CD4-positive, alpha-beta T cell treated with Interleukin-2 at 100 ng/mL for 4 hours (primary cell): Measurements from ENCODE around the gene KIF23.
A peak's percentile ranks its signal among the peaks of the same experiment; 100 is the strongest.
"Not testable (repeated sequence)": the region's sequence is repeated elsewhere in the genome, so short reads cannot be mapped to it uniquely, and the experiment has no call there.

Experiments used
- DNase-seq: peaks from one replicate; pipeline ENCODE4 v3.0.0-alpha.2; 2020; ENCODE audit warnings: low spot score

KIF23 gene

GRCh38 chr15:69435985-69436384 lies 21.8 kb downstream of the KIF23 start:
- no peak for DNase-seq

GRCh38 chr15:69436951-69437350 lies 22.8 kb downstream of the KIF23 start:
- no peak for DNase-seq

GRCh38 chr15:69439623-69440022 lies 25.5 kb downstream of the KIF23 start:
- no peak for DNase-seq

DNA sequence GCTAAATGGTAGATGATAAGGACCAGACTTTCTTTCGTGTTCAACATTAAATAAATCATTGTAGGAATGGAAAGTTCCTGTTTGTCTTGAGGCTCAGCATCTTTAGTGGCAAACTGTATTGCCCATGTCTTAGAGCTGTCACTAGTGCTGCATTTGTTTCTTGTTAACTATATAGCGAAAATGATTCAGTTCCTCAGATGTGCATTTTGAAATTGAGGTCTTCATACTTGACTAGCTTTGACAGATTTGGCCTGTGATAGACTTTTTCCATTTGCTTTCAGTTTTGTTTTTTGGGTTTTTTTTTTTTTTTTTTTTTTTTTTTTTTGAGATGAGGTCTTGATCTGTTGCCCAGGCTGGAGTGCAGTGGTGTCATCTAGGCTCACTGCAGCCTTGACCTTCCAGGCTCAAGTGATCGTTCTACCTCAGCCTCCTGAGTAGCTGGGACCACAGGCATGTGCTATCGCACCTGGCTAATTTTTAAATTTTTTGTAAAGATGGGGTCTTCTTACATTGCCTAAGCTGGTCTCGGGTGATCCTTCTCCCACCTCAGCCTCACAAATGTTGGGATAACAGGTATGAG lies 29.0 kb downstream of the KIF23 start:
- DNase-seq, result no peak

DNA sequence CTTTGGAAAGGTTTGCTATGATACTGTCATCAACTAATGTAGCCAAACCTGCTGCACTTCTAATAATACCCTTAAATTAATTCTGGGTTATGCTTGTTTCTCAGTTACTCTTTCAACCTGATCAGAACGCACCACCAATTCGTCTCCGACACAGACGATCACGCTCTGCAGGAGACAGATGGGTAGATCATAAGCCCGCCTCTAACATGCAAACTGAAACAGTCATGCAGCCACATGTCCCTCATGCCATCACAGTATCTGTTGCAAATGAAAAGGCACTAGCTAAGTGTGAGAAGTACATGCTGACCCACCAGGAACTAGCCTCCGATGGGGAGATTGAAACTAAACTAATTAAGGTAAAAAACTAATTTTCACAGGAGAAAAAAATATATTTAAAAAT lies 30.5 kb downstream of the KIF23 start:
- no peak for DNase-seq

GRCh38 chr15:69446953-69447352 lies 32.8 kb downstream of the KIF23 start:
- DNase-seq, result no peak

DNA sequence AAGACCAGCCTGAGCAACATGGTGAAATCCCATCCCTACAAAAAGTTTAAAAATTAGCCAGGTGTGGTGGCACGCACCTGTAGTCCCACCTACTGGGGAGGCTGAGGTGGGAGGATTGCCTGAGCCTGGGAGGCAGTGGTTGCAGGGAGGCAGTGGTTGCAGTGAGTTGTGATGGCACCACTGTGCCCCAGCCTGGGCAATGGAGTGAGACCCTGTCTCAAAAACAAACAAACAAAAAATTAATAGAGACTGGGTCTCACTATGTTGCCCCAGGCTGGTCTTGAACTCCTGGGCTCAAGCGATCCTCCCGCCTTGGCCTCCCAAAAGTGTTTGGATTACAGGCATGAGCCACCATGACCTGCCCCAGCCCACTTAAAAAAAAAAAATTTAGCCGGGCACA lies 36.1 kb downstream of the KIF23 start:
- not testable (repeated sequence) for DNase-seq

- DNase-seq, result no peak
Observed at GRCh38 chr15:69450968-69451695, 37.0 kb downstream of the KIF23 start.

GRCh38 chr15:69451951-69452691 lies 38.0 kb downstream of the KIF23 start:
- no peak for DNase-seq

DNA sequence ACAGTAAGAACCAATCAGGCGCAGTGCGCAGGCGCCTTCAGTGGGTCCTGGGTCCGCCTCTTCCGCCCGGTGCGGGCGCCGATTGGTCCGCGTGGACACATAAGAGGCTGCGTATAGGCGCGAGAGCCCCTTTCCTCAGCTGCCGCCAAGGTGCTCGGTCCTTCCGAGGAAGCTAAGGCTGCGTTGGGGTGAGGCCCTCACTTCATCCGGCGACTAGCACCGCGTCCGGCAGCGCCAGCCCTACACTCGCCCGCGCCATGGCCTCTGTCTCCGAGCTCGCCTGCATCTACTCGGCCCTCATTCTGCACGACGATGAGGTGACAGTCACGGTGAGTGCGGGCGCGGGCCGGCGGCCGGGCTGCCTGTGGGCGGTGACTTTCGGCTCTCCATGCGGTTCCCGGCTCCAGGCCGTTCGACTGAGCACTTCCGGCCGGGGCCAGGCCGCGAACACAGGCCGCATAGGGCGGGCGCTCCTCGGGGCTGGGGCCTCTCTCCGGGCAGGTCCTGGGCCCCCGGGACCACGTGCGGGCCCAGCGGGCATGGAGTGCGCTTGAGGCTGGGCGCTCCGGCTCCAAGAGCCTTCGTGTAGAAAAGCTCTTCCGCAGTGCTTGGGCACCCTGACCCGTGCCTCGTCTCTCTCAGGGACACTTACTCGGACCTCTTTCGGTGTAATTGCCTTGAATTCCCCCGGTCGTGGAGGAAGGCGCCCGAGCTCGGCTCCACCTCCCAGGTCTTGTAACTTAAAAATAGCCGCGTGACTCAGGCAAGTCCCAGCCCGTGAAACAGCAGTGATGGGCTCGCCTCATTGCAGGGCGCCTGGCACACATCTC lies 38.8 kb downstream of the KIF23 start, which contains the start of gene RPLP1:
Gene RPLP1 (plus strand): TSS at position 127 of the 830 bp plus-strand sequence. CDS start 131 bp downstream, at position 258.
- peak; percentile 97 for DNase-seq

DNA sequence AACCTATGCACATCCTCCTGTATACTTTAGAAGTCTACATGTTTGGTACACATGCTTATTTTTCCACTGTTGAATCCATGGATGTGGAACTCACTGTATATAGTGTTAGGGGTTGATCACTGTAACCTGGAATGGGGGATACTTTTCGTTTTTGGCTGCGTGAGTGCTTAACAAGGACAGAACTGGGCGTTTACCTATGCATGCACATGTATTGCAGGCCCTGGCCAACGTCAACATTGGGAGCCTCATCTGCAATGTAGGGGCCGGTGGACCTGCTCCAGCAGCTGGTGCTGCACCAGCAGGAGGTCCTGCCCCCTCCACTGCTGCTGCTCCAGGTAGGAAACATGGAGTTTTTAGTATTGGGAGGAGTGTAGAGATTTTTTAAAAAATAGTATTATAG lies 40.8 kb downstream of the KIF23 start:
- no peak for DNase-seq

GRCh38 chr15:69456208-69457166 lies 42.3 kb downstream of the KIF23 start:
- DNase-seq, result no peak

- DNase-seq, result no peak
Observed at GRCh38 chr15:69457304-69458280, 43.4 kb downstream of the KIF23 start.

DNA sequence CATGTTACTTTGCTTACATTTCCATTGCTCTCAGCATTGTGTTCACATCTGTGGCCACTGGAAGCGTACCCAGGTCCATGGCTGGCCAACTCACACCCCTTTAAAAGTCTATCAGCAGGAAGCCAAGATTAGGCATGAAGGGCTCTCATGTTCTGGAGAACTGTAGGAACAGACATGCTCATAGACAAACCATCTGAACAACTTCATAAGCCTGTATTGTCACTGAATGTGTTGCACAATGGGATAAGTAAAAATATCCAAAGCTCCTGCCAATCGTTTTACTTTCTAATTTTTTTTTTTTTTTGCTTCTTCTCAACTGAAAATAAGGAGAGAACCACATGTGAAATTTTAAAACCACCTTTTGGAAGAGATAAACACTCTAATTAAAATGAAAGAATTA lies 44.9 kb downstream of the KIF23 start:
- no peak for DNase-seq

- no peak for DNase-seq
Observed at GRCh38 chr15:69460481-69460880, 46.3 kb downstream of the KIF23 start.

DNA sequence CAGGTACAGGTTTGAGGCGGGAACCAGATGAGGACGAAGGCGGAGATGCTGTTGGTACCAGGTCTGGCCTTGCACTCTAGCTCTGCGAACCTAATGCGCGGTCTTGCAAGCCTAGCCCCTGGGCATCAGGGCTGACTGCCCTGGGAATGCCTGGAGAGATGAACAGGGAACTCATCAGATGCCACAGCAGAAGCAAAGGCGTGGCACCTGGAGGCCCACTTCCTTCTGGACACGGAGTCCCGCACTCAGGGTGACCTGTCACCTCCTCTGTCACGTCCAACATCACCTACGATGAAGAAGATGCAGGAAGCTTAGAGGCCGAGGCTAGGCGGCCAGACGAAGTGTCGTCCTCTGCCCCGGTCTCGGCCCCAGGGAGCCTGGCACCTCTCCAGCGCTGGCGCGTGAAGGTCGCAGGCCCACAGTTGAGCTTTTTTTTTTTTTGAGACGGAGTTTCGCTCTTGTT lies 47.9 kb downstream of the KIF23 start:
- no peak for DNase-seq

DNA sequence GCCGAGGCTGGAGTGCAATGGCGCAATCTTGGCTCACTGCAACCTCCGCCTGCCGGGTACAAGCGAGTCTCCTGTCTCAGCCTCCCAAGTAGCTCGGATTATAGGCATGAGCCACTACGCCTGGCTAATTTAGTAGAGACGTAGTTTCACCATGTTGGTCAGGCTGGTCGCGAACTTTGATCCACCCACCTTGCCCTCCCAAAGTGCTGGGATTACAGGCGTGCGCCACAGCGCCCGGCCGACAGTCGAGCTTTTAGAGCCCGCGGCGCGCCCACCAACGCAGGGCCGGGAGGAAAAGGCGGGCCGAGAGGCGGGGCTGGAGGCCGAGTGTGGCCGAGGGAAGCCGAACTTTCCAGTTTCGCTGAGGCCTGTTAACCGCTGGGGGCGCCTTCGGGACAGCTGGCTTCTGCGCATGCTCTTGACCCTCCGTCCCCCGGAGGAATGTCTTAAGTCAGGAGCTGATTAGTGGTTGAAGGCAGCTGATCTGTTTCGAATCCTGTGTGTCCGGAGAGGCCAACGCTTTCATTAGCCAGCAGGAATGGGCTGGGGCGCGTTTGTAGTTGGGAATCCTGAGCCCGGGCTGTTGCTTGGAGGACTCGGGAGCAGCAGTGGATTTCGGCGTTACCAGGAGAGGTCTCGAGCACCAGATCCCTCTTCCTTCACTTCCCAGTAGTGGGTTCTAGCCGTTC lies 48.5 kb downstream of the KIF23 start:
- peak; percentile 95 for DNase-seq

DNA sequence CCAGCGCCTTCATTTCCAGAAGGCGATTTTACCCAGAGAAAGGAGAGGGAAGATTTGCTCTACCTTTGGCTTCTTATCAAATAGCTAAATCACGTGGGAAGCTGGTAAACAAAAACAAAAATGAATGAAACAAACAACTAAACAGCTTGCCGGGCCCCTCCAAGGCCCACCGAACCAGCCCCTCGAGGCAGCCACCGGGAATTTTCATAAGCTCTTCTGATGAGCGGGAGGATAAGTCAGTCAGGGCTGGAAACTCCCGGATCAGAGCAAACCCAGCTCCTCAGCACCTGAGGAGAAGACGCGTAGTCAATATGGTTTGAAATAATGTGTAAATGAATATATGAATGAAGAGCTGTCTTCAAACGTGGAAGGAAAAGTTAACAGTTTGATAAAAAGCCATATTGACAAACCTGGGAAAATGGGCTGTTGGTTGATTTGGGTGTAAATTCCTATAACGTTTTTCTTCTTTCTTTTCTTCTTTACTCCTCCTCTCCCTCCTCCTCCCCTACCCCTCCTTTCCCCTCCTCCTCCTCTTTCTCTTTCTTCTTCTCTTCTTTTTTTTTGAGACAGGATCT lies 49.1 kb downstream of the KIF23 start:
- DNase-seq, result no peak

GRCh38 chr15:69465253-69465652 lies 51.1 kb downstream of the KIF23 start:
- DNase-seq, result no peak
